ENCODE measurements around the gene LRRC57. TPM values are rescaled to one million over a fixed set of nuclear protein-coding genes. Genes with fewer than 3 reads are reported as not detected.

LRRC57 gene
- total RNA-seq, 2 experiments from 2014 or later = 21.2 to 23.5 TPM

DNA sequence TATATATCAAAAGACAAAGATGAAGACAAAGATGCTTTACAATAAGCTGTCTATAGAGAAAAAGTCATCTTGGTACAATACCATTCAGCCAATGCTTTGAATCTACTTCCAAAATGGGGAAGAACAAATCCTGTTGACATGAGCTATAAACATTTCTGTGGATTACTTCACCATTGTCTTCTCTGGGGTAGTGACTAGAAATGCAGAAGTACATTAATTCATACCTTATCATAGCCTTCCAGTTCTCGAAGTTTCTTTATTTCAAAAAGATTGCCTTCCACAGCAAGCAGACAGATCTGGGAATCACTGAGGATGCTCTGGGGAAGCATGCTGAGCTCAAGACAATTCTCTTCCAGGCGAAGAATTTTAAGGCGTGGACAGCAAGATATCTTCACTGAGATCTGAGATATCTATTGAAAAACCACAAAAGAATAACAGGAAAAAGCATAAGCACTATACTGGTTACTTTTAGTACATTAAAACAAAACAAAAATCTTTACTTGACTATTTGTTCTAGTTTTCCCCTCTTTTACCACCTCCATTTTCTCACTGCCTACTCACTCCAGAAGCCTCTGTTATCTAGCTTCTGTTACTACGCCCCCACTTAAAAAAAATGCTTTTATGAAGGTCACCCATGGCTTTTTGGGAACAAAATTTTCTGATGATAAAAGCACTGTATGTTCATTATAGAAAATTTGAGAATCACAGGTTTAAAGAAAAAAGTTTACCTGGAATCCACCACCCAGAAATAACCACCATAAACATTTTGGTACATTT is 3.6 kb downstream of the LRRC57 start:
- Mint-ChIP-seq H3K4me1 (peaks cover 44% of the 10 kb centered on the region), H3K9me3 (no peaks in the 10 kb centered on the region), H3K27me3 (no peaks in the 10 kb centered on the region), H3K4me3 (no peak overlapping the region), H3K36me3 (ENCODE audit: low read depth) (peaks cover 56% of the 10 kb centered on the region), H3K27ac (peak overlapping the region; percentile 29)
- ChIA-PET CTCF (interaction anchor here (1.0 kb wide), 1 partner anchor 8 kb away, joined by 3 read pairs; no protein-coding TSS in a partner anchor), POLR2A (interaction anchor here (0.7 to 4.1 kb wide), 2 partner anchors 50 to 51 kb away, joined by 4 to 32 read pairs; partner anchors contain the start of gene SNAP23)
- DNase-seq = no peak

DNA sequence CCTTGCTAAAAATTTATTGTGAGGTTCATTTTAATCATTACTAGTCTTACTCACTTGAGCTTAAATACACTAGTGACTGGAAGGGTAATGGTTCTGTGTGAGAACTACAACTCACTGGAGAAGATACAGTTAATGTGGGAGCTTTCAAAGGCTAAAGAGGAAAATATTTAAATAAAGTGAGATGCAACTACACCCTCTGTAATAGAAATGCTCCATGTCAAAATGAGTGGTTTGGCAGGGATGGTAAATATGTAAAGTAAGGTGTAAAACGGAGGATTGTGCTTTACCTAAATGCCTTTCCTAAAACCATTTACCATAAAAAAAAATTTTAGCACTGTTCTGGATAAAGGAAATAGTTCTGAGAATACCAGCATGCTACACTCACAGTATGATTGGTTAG is 15.3 kb downstream of the LRRC57 start:
- no peak overlapping the region for H3K27ac Mint-ChIP-seq
- ChIA-PET CTCF (interaction anchor here (1.1 kb wide), 1 partner anchor 118 kb away, joined by 3 read pairs; no protein-coding TSS in a partner anchor), POLR2A (interaction anchor here (1.8 kb wide), 1 partner anchor 16 kb away, joined by 10 read pairs; the partner anchor contains the start of genes HAUS2 and LRRC57)
- H3K4me3 Mint-ChIP-seq = no peak overlapping the region
- no peaks in the 10 kb centered on the region for H3K9me3 Mint-ChIP-seq
- peaks cover 2% of the 10 kb centered on the region for H3K4me1 Mint-ChIP-seq
- no peaks in the 10 kb centered on the region for H3K27me3 Mint-ChIP-seq
- no peak for DNase-seq
- peaks cover 58% of the 10 kb centered on the region for H3K36me3 Mint-ChIP-seq (ENCODE audit: low read depth)

DNA sequence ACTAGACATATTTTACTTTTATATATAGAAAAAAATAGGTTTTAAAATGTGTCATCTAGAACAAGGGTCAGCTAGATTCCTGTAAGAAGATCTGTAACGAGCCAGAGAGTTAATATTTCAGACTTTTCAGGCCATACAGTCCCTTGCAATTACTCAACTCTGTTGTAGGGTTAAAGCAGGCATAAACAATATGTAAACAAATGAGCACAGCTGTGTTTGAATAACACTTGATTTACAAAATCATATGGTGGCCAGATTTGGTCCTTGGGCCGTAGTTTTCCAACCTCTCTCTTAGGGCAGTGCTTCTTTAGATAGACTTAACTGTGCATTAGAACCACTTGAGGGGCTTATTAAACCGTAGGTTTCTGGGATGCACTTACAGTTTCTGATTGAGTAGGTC is 19.6 kb downstream of the LRRC57 start:
- DNase-seq = no peak
- H3K27ac Mint-ChIP-seq = no peak overlapping the region
- H3K4me3 Mint-ChIP-seq = no peak overlapping the region
- H3K4me1 Mint-ChIP-seq = peaks cover 2% of the 10 kb centered on the region
- H3K27me3 Mint-ChIP-seq = no peaks in the 10 kb centered on the region
- peaks cover 36% of the 10 kb centered on the region for H3K36me3 Mint-ChIP-seq (ENCODE audit: low read depth)
- POLR2A ChIA-PET = no interaction called here
- no peaks in the 10 kb centered on the region for H3K9me3 Mint-ChIP-seq
- CTCF ChIA-PET = no interaction called here

DNA sequence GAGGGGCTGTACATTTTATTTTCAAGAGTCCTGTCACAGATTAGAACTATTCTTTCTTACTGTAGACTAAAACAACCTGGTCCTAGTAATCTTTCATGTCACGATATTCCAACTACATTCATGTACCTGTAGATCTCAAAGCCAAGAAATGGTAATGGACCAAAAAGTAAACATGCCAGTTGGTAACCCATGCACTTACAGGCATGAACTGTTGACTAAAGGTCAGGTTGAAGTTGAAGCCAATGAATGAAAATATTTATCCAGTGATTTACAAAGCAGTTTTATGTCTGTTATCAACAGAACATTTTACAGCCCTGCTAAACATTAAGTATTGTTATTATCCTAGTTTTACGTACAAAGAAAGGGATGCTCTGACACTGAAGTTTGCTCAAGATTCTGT is 25.3 kb downstream of the LRRC57 start:
- Mint-ChIP-seq H3K27ac (no peak overlapping the region), H3K9me3 (no peaks in the 10 kb centered on the region), H3K4me1 (no peaks in the 10 kb centered on the region), H3K27me3 (no peaks in the 10 kb centered on the region), H3K36me3 (ENCODE audit: low read depth) (peaks cover 16% of the 10 kb centered on the region), H3K4me3 (no peak overlapping the region)
- CTCF ChIA-PET = no interaction called here
- POLR2A ChIA-PET = no interaction called here
- no peak for DNase-seq

DNA sequence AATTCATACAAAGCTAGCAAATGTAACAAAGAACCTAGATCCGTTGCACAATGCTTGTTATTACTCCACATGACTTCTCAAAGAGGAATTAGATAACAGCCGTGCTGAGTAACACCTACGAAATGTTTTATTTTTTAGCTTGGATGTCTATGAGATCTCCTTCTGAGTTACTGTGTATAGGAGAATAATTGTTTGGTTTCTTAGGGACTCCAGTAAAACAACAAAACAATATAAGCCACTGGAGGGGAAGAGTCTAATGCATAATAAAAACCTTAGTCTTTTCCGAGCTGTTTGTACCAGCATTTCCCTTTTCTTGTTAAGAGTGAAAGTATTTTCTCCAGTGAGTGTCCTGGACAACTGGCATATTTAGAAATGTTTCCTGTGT is 37.6 kb downstream of the LRRC57 start:
- Mint-ChIP-seq H3K27me3 (no peaks in the 10 kb centered on the region), H3K9me3 (no peaks in the 10 kb centered on the region), H3K4me1 (no peaks in the 10 kb centered on the region), H3K4me3 (no peak overlapping the region), H3K36me3 (ENCODE audit: low read depth) (peaks cover 31% of the 10 kb centered on the region), H3K27ac (no peak overlapping the region)
- ChIA-PET POLR2A (interaction anchor here (0.8 to 1.5 kb wide), 2 partner anchors 11 to 20 kb away, joined by 3 to 6 read pairs; partner anchors contain the start of gene ZNF106), CTCF (no interaction called here)
- no peak for DNase-seq

DNA sequence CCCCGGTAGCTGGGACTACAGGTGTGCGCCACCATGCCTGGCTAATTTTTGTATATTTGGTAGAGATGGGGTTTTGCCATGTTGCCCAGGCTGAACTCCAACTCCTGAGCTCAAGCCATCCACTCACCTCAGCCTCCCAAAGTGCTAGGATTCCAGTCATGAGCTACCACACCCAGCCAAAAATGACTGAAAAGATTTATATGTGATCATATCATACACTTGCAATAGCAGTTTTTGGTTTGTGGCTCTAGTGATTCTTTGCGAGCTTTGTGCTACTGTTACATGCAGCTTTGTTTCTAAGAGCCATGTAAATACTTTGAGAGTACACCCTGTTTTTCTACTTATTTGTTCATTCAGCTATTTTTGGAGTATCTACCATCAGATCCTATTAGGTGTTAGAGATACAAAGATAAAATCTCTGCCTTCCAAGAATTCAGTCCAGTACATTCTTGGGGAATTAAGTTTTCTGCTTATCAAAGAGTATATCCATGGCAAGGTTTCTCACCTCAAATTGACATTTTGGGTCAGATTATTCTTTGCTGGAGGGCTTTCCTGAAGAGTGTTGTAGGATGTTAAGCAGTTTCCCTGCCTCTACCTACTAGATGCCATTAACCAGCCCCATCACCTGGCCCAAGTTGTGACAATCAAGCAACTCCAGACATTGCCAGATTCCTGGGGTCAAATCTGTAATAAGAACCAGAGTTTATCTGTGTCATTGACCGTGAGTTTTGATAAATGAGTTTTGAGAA is 38.2 kb downstream of the LRRC57 start:
- Mint-ChIP-seq H3K27ac (no peak overlapping the region), H3K4me3 (no peak overlapping the region), H3K27me3 (no peaks in the 10 kb centered on the region), H3K36me3 (ENCODE audit: low read depth) (peaks cover 25% of the 10 kb centered on the region), H3K4me1 (no peaks in the 10 kb centered on the region), H3K9me3 (no peaks in the 10 kb centered on the region)
- ChIA-PET POLR2A (interaction anchor here (0.8 to 2.2 kb wide), 3 partner anchors 11 to 37 kb away, joined by 3 to 6 read pairs (median 5); partner anchors contain the start of gene ZNF106), CTCF (no interaction called here)
- no peak for DNase-seq

DNA sequence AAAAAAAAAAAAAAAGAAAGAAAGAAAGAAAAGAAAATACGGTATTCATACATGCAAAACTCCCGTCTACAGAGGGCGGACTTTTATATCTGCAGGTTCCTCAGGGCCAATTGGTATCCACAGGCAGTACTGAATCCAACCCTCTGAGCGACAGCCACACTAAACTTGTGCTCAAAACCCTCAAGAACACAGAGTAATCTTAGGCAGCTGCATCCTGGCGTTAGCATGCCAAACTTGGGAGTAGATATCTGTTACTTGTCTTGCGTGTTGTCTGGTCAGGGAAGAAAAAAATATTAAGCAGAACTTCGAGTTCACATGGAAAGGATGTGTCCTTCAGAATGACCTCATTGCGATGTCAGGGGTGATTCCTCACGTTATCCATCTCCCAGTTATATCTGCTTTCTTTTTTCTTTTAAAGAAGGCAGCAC is 40.3 kb downstream of the LRRC57 start:
- Mint-ChIP-seq H3K4me1 (no peaks in the 10 kb centered on the region), H3K4me3 (no peak overlapping the region), H3K27me3 (no peaks in the 10 kb centered on the region), H3K27ac (no peak overlapping the region), H3K36me3 (ENCODE audit: low read depth) (peaks cover 14% of the 10 kb centered on the region), H3K9me3 (no peaks in the 10 kb centered on the region)
- no peak for DNase-seq
- CTCF ChIA-PET = no interaction called here
- POLR2A ChIA-PET = no interaction called here

DNA sequence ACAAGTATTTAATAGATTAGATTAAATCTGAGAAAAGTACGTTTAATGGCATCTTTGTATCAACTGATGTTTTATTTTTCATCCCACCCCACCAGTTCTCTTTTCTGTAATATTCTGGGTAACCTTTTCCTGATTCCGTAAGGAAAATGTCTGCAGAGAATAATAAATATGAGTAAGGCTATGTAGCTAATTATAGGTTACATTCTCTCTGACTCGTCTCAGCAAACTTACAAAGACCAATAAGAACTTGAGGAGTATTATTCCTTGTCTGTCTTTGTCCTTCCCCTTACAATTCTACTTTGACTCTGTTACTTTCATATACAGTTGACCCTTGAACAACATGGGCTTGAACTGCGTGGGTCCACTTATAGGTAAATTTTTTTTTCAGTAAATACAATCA is 41.1 kb downstream of the LRRC57 start:
- H3K36me3 Mint-ChIP-seq (ENCODE audit: low read depth) = peaks cover 7% of the 10 kb centered on the region
- no peak for DNase-seq
- no peak overlapping the region for H3K27ac Mint-ChIP-seq
- no peaks in the 10 kb centered on the region for H3K27me3 Mint-ChIP-seq
- ChIA-PET POLR2A (no interaction called here), CTCF (no interaction called here)
- H3K9me3 Mint-ChIP-seq = no peaks in the 10 kb centered on the region
- no peak overlapping the region for H3K4me3 Mint-ChIP-seq
- no peaks in the 10 kb centered on the region for H3K4me1 Mint-ChIP-seq

DNA sequence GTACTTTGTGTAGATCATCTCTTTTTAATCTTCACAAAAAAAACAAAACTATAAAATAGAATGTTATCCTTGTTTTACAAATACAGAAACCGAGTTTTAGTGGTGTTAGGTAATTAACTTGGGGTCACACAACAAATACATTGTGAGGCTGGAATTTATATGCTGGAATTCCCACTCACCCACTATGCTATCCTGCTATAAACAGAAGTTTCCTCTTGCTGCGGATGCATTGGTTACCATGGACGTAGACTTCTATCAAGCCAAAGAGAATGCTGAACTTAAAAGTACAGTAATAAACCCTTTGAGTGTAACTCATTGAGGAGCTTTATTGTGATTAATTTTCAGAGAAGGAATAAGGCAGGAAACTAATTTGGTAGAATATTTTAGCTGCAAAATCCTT is 44.0 kb downstream of the LRRC57 start:
- Mint-ChIP-seq H3K27ac (no peak overlapping the region), H3K27me3 (no peaks in the 10 kb centered on the region), H3K36me3 (ENCODE audit: low read depth) (peaks cover 5% of the 10 kb centered on the region), H3K9me3 (no peaks in the 10 kb centered on the region), H3K4me1 (peaks cover 6% of the 10 kb centered on the region), H3K4me3 (no peak overlapping the region)
- ChIA-PET CTCF (no interaction called here), POLR2A (interaction anchor here (0.7 to 1.2 kb wide), 3 partner anchors 10 to 14 kb away, joined by 3 to 6 read pairs (median 4); partner anchors contain the start of genes SNAP23 and ZNF106)
- no peak for DNase-seq

DNA sequence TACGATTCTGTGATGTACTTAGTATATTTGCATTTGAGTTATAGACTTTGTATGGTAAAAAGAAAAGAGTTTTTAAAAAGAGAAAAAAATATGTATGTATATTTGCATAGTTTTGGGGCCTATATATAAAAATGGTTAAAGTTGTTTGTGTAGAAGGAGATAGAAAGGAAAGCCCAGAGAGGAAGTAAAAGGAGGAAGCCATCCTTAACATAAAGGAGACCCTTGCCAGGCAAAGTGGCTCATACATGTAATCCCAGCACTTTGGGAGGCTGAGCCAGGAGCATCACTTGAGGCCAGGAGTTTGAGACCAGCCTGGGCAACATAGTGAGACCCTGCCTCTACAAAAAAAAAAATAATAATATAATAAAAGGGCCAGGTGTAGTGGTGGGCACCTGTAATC is 44.8 kb downstream of the LRRC57 start:
- peaks cover 11% of the 10 kb centered on the region for H3K4me1 Mint-ChIP-seq
- H3K9me3 Mint-ChIP-seq = no peaks in the 10 kb centered on the region
- H3K4me3 Mint-ChIP-seq = no peak overlapping the region
- DNase-seq = no peak
- H3K27ac Mint-ChIP-seq = no peak overlapping the region
- ChIA-PET POLR2A (interaction anchor here (0.9 kb wide), 1 partner anchor 13 kb away, joined by 4 read pairs; the partner anchor contains the start of gene ZNF106), CTCF (no interaction called here)
- H3K27me3 Mint-ChIP-seq = no peaks in the 10 kb centered on the region
- peaks cover 5% of the 10 kb centered on the region for H3K36me3 Mint-ChIP-seq (ENCODE audit: low read depth)

DNA sequence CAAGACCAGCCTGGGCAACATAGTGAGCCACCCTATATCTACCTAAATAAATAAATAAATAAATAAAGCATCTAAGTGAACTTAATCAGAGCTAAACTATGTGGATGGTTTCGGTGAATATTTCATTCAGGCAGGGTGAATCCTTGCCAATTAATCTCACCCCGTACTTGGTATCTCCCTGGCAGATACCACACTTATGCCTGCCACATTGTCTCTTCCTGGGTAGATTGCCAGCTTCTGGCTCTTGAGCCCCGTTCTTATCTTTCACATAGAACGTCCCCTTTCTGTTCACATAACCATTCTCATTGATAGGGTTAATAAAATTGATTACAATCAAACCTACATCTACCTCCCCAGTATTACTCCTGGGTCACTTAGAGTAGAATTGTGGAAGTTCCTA is 46.1 kb downstream of the LRRC57 start:
- no peaks in the 10 kb centered on the region for H3K9me3 Mint-ChIP-seq
- H3K27ac Mint-ChIP-seq = no peak overlapping the region
- ChIA-PET POLR2A (no interaction called here), CTCF (interaction anchor here (0.7 kb wide), 1 partner anchor 128 kb away, joined by 4 read pairs; no protein-coding TSS in a partner anchor)
- H3K4me3 Mint-ChIP-seq = no peak overlapping the region
- no peaks in the 10 kb centered on the region for H3K27me3 Mint-ChIP-seq
- peaks cover under 1% of the 10 kb centered on the region for H3K36me3 Mint-ChIP-seq (ENCODE audit: low read depth)
- DNase-seq = no peak
- H3K4me1 Mint-ChIP-seq = peaks cover 23% of the 10 kb centered on the region

DNA sequence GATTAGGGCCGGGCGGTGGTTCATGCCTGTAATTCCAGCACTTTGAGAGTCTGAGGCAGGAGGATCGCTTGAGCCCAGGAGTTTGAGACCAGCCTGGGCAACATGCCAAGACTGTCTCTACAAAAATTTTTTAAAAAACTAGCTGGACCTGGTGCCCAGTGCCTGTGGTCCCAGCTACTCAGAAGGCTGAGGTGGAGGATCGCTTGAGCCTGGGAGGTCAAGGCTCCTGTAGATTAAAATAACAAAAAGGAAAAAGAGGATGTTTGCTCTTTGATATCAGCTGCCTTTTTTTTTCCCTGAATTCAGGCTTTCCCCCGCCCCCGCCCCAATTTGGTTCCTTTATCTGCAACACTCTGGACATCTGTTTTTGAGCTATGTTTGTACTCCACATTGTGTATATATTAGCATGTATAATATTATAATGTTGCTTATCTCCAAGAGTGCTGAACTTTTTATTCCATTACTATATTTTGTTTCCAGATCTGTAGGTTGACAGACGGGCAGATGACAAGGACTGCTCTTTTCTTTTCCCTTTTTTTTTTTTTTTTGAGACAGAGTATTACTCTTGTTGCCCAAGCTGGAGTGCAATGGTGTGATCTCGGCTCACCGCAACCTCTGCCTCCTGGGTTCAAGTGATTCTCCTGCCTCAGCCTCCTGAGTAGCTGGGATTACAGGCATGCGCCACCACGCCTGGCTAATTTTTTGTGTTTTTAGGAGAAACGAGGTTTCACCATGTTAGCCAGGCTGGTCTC is 48.6 kb downstream of the LRRC57 start:
- H3K9me3 Mint-ChIP-seq = no peaks in the 10 kb centered on the region
- peaks cover 4% of the 10 kb centered on the region for H3K36me3 Mint-ChIP-seq (ENCODE audit: low read depth)
- H3K4me1 Mint-ChIP-seq = peaks cover 40% of the 10 kb centered on the region
- no peak overlapping the region for H3K4me3 Mint-ChIP-seq
- no peak overlapping the region for H3K27ac Mint-ChIP-seq
- H3K27me3 Mint-ChIP-seq = no peaks in the 10 kb centered on the region
- no peak for DNase-seq
- ChIA-PET POLR2A (interaction anchor here (0.6 to 3.5 kb wide), 4 partner anchors 9 to 62 kb away, joined by 3 to 21 read pairs (median 8); partner anchors contain the start of genes HAUS2, LRRC57 and ZNF106), CTCF (no interaction called here)
